Hair follicle dermal papilla cell (primary cell): ENCODE measurements around the gene ESPNL. TPM values are rescaled to one million over a fixed set of nuclear protein-coding genes. Genes with fewer than 3 reads are reported as not detected.

ENCODE experiments used
- total RNA-seq: library from RNA; depleted of rRNA; stranded (reverse); fragments of >200 nt; gene quantifications from 2 replicates; pipeline ENCODE4 v1.2.3, GENCODE V29; 2012

Gene ESPNL, protein sequence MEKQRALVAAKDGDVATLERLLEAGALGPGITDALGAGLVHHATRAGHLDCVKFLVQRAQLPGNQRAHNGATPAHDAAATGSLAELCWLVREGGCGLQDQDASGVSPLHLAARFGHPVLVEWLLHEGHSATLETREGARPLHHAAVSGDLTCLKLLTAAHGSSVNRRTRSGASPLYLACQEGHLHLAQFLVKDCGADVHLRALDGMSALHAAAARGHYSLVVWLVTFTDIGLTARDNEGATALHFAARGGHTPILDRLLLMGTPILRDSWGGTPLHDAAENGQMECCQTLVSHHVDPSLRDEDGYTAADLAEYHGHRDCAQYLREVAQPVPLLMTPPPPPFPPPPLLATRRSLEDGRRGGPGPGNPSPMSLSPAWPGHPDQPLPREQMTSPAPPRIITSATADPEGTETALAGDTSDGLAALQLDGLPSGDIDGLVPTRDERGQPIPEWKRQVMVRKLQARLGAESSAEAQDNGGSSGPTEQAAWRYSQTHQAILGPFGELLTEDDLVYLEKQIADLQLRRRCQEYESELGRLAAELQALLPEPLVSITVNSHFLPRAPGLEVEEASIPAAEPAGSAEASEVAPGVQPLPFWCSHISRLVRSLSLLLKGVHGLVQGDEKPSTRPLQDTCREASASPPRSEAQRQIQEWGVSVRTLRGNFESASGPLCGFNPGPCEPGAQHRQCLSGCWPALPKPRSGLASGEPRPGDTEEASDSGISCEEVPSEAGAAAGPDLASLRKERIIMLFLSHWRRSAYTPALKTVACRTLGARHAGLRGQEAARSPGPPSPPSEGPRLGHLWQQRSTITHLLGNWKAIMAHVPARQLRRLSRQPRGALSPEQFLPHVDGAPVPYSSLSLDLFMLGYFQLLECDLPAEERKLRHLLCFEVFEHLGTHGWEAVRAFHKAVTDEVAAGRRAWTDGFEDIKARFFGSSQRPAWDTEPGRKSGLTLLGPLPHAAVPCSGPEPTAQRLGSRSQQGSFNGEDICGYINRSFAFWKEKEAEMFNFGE
- 0.61 and 3.6 TPM in 2 replicates for total RNA-seq

DNA sequence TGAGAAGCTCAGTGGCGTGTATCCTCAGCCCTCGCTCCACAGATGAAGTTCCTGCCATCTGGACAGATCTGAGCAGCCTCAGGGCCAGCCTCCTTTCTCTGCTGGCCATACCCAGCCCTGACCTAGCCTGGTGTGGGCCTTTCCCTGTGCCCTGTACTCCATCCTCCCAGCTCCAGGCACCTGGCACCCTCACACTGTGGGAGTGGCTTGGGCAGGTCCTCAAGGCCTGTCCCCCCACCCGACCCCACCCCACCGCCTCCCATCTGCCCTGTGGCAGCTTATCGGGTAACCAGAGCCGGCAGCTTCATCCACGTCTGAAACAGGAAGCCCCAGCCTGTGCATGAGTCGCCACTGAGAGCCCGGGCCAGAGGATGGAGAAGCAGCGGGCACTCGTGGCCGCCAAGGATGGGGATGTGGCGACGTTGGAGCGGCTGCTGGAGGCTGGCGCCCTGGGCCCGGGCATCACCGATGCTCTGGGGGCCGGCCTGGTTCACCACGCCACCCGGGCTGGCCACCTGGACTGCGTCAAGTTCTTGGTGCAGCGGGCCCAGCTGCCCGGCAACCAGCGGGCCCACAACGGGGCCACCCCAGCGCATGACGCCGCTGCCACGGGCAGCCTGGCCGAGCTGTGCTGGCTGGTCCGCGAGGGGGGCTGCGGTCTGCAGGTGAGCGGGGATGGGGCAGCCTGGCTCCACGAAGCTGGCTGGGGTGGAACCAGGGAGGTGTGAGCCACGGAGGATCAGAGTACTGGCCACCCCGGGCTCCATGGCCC is at the start of gene ESPNL:
ESPNL (plus strand) TSS at position 292 of the 772 bp plus-strand sequence; CDS start at position 372, 80 bp downstream.

DNA sequence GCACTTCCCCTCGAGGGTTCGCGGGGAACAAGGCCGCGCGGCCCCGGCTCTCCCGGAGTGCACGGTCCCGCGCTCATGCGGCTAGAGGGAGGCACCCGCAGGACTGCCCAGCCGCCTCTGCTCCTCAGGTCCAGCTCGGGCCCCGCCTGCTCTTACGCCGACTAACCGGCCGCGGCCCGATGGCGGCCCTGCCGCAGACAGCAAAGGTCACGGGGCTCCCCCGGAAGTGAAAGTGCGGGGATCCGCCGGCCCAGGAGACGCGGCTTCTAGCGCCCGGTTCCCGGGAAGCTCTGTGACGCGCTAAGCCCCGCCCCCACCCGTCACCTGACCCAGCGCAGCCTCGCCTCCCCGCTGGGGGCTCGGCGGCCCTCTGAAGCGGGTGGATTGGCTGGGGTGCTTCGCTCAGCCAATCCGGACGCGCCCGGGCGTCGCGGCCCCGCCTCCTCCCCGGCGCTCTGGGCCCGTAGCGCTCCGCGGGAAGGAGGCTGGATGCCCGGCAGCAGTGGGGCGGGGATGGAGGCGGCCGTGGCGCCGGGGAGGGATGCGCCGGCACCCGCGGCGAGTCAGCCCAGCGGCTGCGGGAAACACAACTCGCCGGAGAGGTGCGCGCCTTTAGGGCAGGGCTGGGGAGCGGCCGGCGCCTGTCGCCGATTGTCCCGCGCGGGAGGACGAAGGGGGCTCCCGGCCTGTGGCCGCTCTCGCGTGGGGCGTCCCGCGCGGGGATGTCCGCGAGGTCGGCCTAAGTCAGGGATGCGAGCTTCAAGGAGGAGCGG is 39.4 kb upstream of the ESPNL start, which contains the start of gene SCLY:
SCLY (plus strand) TSS at position 460 of the 773 bp plus-strand sequence; CDS start at position 514, 54 bp downstream.

DNA sequence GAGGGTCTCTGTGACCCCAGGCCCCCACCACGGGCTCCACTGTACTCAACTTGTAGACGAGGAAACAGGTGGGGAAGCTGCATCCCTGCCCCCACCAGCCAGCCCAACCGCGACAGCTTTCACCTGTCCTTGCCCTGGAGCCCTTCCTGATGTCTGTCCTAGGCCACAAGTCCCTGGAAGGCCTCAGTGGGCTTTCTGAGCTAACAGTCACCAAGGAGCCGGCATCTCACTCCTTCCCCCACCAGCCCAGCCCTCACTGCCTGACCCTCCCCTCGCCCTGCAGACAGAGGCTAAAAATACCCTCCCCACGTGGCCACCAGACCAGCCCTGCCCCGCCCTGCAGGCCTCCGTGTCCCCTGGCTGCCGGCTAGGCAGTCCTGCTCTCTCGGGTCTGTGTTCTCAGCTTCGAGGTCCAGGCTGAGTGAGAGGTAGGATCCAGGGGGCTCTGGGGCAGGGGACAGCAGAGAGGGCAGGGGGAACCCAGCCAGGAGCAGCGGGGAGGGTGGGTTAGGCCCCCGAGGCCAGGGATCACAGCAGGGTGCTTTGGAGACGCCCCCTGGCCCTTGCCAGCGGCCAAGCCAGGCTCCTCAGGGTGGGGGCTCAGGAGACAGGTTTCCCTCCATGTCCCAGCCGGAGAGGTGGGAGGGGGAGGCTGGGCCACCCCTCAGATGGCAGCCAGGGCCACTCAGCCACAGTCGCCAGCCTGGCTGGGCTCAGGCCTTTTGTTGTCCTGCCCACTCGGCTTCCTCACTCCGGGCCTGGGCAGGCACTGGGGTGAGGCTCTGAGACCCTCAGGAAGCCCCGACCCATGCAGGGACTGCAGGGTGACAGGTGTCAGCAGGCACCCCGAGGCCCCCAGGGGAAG is 38.4 kb downstream of the ESPNL start, which contains the start of gene KLHL30:
KLHL30 (plus strand) TSS at position 338 of the 865 bp plus-strand sequence. CDS start 2,087 bp downstream, outside the sequence.

DNA sequence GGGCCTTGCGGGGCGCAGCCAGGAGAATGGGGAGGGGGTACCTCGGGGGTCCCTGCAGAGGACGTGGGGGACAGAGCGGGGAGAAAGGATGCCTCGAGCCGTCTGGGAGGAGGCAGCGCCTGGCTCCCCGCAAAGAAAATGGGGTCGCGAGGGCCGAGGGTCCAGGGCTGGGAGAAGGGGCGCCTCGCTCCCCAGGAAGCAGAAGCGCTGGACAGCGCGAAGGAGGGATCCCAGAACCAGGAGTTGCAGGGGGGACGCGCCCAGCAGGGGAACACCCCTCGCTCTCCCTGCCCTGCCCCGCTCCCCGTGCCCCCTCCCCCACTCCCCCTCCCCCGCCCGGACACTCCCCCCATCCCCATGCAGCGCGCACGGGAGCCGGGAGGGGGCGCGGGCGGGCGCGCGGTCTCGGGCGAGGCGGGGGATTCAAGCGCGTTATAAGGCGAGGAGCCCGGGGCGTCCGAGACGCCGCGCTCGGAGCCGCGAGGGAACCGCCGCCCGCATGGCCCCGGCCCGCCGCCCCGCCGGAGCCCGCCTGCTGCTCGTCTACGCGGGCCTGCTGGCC is 58.5 kb downstream of the ESPNL start, which contains the start of gene ERFE:
ERFE (plus strand) TSS at position 462 of the 562 bp plus-strand sequence; CDS start at position 500, 38 bp downstream.

Other genes with a start within 250 kb of the ESPNL start
- 0.32 and 0.85 TPM in 2 replicates for gene RAMP1, start 240.7 kb upstream of the ESPNL start, total RNA-seq
- 33.6 and 43.7 TPM in 2 replicates for gene UBE2F, start 133.3 kb upstream of the ESPNL start, total RNA-seq
- 15.6 and 16.3 TPM in 2 replicates for gene SCLY, start 39.3 kb upstream of the ESPNL start, total RNA-seq
- 1.8 and 3.6 TPM in 2 replicates for gene KLHL30, start 38.3 kb downstream of the ESPNL start, total RNA-seq
- 2.9 and 3.2 TPM in 2 replicates for gene ERFE, start 58.6 kb downstream of the ESPNL start, total RNA-seq
- gene ILKAP, start 103.4 kb downstream of the ESPNL start, total RNA-seq: 14.1 and 18.7 TPM in 2 replicates
- gene HES6, start 139.7 kb downstream of the ESPNL start, total RNA-seq: 1.5 and 2.1 TPM in 2 replicates
- gene PER2, start 188.3 kb downstream of the ESPNL start, total RNA-seq: 11.2 and 13.5 TPM in 2 replicates
- 8.7 and 9.4 TPM in 2 replicates for gene TRAF3IP1, start 220.2 kb downstream of the ESPNL start, total RNA-seq